Skeletal muscle tissue (tissue), 4 donors: Measurements from ENCODE around the gene EIPR1. TPM values are rescaled to one million over a fixed set of nuclear protein-coding genes. Genes with fewer than 3 reads are reported as not detected.

ENCODE experiments used
- H3K27ac ChIP-seq: one replicate; pipeline ENCODE4 v1.7.0; 2013; ENCODE audit warnings: mild to moderate bottlenecking, low read depth, low read length, inconsistent platforms
- H3K27me3 ChIP-seq, 3 donors: one replicate each; pipeline ENCODE4 v1.7.0; 2013; ENCODE audit warnings: low read length in 3 of 3; ENCODE audit not compliant: control insufficient read depth in 3 of 3, insufficient read depth in 3 of 3
- H3K36me3 ChIP-seq, 3 donors: one replicate each; pipeline ENCODE4 v1.7.0; 2013; ENCODE audit warnings: low read length in 3 of 3; ENCODE audit not compliant: control insufficient read depth in 3 of 3, insufficient read depth in 3 of 3
- H3K4me1 ChIP-seq, 3 donors: one replicate each; pipeline ENCODE4 v1.7.0; 2013; ENCODE audit warnings: low read length in 3 of 3, mild to moderate bottlenecking in 3 of 3; ENCODE audit not compliant: control insufficient read depth in 3 of 3, insufficient read depth in 3 of 3
- H3K4me3 ChIP-seq, 3 donors: one replicate each; pipeline ENCODE4 v1.7.0; 2013; ENCODE audit warnings: low read length in 3 of 3
- H3K9ac ChIP-seq, 3 donors: one replicate each; pipeline ENCODE4 v1.7.0; 2013; ENCODE audit warnings: low read length in 3 of 3, mild to moderate bottlenecking in 3 of 3, moderate library complexity in 2 of 3, low read depth in 1 of 3
- H3K9me3 ChIP-seq, 3 donors: one replicate each; pipeline ENCODE4 v1.7.0; 2013; ENCODE audit warnings: low read length in 3 of 3; ENCODE audit not compliant: control insufficient read depth in 3 of 3
- total RNA-seq: library from RNA; depleted of rRNA; stranded (reverse); fragments of >200 nt; gene quantifications from one replicate; pipeline ENCODE4 v1.2.3, GENCODE V29; 2014
- donor health status: Osteomylitis.

EIPR1 gene
- total RNA-seq, 1 donor from 2014 or later = 12.0 TPM

DNA sequence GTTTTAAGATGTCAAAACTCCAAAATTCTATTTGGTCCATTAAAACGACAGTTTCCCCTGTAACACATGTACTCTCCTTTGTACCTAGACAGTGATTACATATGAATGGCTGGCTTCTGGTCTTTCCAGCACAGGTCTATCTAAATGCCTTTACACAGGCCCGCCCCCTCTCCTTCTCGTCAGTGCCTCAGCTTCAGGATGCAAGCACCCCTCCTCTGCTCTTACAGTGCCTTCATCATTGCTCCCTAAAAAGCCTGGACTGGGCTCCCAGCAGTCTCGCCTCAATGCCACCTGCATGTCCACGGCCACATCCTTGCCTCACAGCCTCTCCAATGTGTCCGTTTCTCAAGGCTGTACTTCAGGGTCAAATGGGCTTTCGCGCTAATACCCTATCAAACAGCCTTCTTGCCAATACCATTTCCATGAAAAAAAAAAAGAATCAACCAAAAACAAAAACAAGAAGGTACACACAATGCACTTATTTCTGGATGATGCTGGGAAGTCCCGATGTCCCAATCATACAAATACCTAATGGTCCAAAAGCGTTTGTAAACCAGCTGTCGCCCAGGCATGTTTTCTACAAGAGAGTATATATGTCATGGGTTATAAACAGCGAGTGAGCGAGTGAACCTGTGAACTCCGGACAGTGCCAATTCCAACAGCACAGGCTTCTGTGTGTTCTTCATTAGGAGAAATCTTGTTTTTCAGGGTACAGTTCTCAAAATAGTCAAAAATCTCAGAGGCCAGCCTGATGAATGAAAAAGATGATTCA, 77.2 kb downstream of the EIPR1 start:
- H3K9ac ChIP-seq = no peak overlapping the region

DNA sequence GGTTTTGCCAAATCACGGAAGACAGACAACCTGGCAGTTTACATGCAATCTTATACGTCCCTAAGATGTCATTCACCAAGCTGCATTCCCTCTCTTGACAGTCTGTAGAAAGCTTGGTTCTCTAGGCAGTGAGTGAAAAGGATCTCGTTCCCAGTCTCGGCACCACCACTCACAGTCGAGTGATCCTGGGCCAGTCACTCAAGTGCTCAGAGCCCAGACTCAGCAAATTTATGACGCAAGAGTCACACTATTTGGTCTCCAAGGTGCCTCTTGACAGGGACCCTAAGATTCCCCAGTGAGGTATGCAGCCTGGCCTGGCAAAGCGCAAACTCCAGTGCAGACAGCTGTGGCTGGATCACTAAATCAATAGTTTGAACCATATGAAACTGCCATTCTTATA, 77.9 kb downstream of the EIPR1 start:
- H3K4me3 ChIP-seq = no peak overlapping the region
- no peaks in the 10 kb centered on the region for H3K9me3 ChIP-seq
- H3K4me1 ChIP-seq = peaks cover 3 to 7% (median 5%) of the 10 kb centered on the region in 3 donors
- no peak overlapping the region for H3K9ac ChIP-seq
- H3K27ac ChIP-seq = no peak overlapping the region
- H3K36me3 ChIP-seq = no peaks in the 10 kb centered on the region
- H3K27me3 ChIP-seq = no peaks in the 10 kb centered on the region

More for the DNA sequence above, 77.2 kb downstream of the EIPR1 start:
- Histone ChIP-seq H3K27me3 (no peaks in the 10 kb centered on the region), H3K27ac (no peak overlapping the region), H3K4me3 (no peak overlapping the region), H3K9me3 (no peaks in the 10 kb centered on the region), H3K36me3 (no peaks in the 10 kb centered on the region), H3K4me1 (peaks cover 3 to 7% (median 5%) of the 10 kb centered on the region in 3 donors)

DNA sequence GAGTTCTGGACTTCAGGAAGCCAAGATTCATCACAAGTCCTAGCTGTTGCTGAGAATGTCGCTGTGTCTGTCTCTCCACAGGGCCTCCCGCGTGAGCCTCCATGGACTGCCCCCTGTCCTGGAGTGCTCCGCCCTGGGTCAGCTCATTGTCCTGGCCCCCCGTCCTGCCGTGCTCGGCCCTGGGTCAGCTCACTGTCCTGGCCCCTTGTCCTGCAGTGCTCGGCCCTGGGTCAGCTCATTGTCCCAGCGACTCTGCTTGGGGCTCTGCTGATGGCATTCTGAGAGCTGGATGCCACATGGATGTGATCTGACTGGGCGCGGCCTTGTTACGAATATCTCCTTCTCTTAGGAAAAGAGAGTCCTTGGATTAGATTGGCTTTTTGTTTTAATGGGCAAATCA, 78.5 kb downstream of the EIPR1 start:
- Histone ChIP-seq H3K27me3 (no peaks in the 10 kb centered on the region), H3K36me3 (no peaks in the 10 kb centered on the region), H3K4me3 (no peak overlapping the region), H3K4me1 (peaks cover 3 to 7% (median 5%) of the 10 kb centered on the region in 3 donors), H3K9me3 (no peaks in the 10 kb centered on the region), H3K27ac (no peak overlapping the region), H3K9ac (no peak overlapping the region)

DNA sequence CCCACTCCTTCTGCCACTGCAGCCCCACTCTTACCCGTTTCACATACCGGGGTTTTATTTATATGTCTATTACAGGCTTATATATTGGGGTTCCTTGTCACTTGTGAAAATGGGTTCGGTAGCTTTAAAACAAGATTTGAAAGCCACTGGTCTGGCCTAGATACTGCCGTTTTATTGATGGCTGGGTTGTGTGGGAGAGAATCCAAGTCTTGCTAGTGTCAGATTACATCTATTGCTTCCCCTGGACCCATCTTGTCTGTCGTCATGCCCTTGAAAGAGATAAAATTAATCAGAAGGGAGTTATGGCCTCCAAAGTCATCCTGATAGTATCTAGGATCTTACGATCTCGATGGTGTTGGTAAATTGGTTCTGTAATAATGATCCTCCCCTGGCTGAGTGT, 79.4 kb downstream of the EIPR1 start:
- H3K4me3 ChIP-seq = no peak overlapping the region
- H3K9ac ChIP-seq = no peak overlapping the region
- H3K27me3 ChIP-seq = no peaks in the 10 kb centered on the region
- H3K9me3 ChIP-seq = no peaks in the 10 kb centered on the region
- peaks cover under 1 to 4% (median 3%) of the 10 kb centered on the region in 3 donors for H3K4me1 ChIP-seq
- H3K27ac ChIP-seq = no peak overlapping the region
- H3K36me3 ChIP-seq = no peaks in the 10 kb centered on the region

DNA sequence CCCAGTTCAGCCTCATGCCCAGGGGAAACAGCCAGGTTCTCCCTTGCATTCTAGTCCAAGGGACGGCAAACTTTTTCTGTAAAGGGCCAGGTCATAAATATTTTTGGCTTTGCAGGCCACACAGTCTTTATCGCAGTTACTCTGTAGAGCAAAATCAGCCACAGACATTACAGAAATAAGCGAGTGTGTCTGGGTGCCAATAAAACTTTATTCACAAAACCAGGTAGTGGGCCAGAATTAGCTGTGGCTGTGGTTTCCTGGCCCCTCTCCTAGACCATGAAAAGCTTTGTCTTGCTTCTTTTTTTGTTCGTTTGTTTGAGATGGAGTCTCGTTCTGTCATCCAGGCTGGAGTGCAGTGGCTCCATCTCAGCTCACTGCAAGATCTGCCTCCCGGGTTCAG, 80.1 kb downstream of the EIPR1 start:
- Histone ChIP-seq H3K4me3 (no peak overlapping the region), H3K4me1 (no peaks in the 10 kb centered on the region), H3K9me3 (no peaks in the 10 kb centered on the region), H3K27ac (no peak overlapping the region), H3K9ac (no peak overlapping the region), H3K27me3 (no peaks in the 10 kb centered on the region), H3K36me3 (no peaks in the 10 kb centered on the region)

DNA sequence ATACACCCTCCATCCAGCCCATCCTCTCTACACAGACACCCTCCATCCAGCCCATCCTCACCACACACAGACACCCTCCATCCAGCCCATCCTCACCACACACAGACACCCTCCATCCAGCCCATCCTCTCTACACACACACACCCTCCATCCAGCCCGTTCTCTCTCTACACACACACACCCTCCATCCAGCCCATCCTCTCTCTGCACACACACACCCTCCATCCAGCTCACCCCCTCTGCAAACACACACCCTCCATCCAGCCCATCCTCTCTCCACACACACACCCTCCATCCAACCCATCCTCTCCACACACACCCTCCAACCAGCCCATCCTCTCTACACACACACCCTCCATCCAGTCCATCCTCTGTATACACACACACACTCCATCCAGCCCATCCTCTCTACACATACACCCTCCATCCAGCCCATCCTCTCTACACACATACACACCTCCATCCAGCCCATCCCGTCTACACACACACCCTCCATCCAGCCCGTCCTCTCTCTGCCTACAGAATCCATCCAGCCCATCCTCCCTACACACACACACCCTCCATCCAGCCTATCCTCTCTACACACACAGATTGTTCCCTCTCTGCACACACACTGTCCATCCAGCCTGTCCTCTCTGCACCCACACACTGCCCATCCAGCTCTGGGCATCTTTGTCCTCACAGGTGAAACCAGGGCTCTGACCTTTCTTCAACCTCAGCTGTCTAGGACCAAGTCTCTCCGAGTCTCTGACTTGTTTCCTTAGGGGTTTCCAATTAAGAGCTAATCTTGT, 81.2 kb downstream of the EIPR1 start:
- Histone ChIP-seq H3K9ac (no peak overlapping the region), H3K27me3 (no peaks in the 10 kb centered on the region), H3K4me1 (no peaks in the 10 kb centered on the region), H3K9me3 (no peaks in the 10 kb centered on the region), H3K27ac (no peak overlapping the region), H3K36me3 (no peaks in the 10 kb centered on the region), H3K4me3 (no peak overlapping the region)

DNA sequence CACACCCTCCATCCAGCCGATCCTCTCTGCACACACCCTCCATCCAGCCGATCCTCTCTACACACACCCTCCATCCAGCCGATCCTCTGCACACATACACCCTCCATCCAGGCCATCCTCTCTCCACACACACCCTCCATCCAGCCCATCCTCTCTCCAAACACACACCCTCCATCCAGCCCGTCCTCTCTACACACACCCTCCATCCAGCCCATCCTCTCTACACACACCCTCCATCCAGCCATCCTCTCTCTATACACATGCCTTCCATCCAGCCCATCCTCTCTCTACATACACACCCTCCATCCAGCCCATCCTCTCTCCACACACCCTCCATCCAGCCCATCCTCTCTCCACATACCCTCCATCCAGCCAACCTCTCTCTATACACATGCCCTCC, 83.1 kb downstream of the EIPR1 start:
- no peak overlapping the region for H3K4me3 ChIP-seq
- no peaks in the 10 kb centered on the region for H3K4me1 ChIP-seq
- no peaks in the 10 kb centered on the region for H3K27me3 ChIP-seq

DNA sequence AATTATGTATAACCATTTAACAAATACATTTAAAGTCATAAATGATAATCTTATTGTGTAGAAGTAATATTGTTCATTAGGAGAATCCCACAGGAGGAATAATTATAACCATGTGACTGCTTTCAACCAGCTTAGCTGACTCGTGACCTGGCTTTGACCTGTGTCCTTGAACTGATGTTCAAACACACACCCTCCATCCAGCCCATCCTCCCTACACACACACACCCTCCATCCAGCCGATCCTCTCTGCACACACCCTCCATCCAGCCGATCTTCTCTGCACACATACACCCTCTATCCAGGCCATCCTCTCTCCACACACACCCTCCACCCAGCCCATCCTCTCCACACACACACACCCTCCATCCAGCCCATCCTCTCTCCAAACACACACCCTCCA, 83.5 kb downstream of the EIPR1 start:
- Histone ChIP-seq H3K4me3 (no peak overlapping the region), H3K27ac (no peak overlapping the region), H3K9me3 (no peaks in the 10 kb centered on the region), H3K9ac (no peak overlapping the region), H3K4me1 (no peaks in the 10 kb centered on the region), H3K36me3 (no peaks in the 10 kb centered on the region), H3K27me3 (no peaks in the 10 kb centered on the region)

More for the DNA sequence above, 83.1 kb downstream of the EIPR1 start:
- no peak overlapping the region for H3K27ac ChIP-seq
- no peaks in the 10 kb centered on the region for H3K36me3 ChIP-seq
- no peaks in the 10 kb centered on the region for H3K9me3 ChIP-seq
- H3K9ac ChIP-seq = no peak overlapping the region

DNA sequence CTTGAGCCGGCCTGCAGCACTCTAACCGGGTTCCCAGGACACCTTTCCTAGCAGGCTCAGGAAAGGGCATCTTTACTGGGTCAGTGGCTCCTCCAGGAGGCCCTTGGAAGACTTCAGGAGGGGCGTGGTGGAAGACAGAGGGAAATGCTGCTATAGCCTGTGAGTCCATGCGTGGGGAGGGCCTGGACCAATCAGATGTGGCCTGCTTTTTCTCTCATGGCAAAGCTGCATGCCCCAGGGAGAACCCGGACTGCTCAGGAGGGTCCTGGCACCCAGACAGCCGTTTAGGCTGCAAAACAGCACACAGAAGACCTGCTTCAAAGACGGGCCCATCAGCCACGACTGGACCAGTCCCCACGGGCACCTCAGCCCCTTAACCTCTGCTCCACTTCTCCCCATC, 84.4 kb downstream of the EIPR1 start:
- Histone ChIP-seq H3K9me3 (no peaks in the 10 kb centered on the region), H3K9ac (no peak overlapping the region), H3K4me3 (no peak overlapping the region), H3K27me3 (no peaks in the 10 kb centered on the region), H3K36me3 (no peaks in the 10 kb centered on the region), H3K4me1 (no peaks in the 10 kb centered on the region), H3K27ac (no peak overlapping the region)

DNA sequence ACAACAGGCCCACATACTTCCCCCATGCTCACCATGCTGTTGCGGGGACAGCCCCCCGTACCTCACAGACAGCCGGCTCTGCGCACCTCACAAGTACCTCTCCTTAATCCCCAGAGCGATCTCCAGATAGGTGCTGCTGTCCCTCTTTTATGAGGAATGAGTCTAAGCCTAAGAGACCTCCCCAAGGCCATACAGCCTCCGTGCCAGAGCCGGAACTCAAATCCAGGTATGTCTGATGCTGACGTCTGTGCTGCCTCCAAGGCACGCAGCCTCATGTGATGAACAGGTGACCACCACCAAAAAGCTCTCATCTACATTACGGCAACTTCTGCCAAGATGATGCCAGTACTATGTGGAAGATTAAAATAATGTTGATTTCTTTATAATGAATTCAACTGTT, 85.2 kb downstream of the EIPR1 start:
- H3K36me3 ChIP-seq = no peaks in the 10 kb centered on the region
- H3K27me3 ChIP-seq = no peaks in the 10 kb centered on the region
- no peaks in the 10 kb centered on the region for H3K4me1 ChIP-seq
- no peak overlapping the region for H3K9ac ChIP-seq
- H3K27ac ChIP-seq = no peak overlapping the region
- no peaks in the 10 kb centered on the region for H3K9me3 ChIP-seq
- no peak overlapping the region for H3K4me3 ChIP-seq
